Fibroblast of lung (primary cell): ENCODE data around the gene MRPS18A. TPM values are rescaled to one million over a fixed set of nuclear protein-coding genes. Genes with fewer than 3 reads are reported as not detected.

Experiments
- DNase-seq, 2 donors: peaks; one replicate each; pipeline versions ENCODE4 v3.0.0 to v3.0.0-alpha.2; 2010; ENCODE audit warnings: low read depth in 2 of 2
- H2AFZ ChIP-seq: 2 replicates; pipeline ENCODE4 v1.5.1; 2012; ENCODE audit warnings: low read length, control low read depth, inconsistent platforms
- H3K27ac ChIP-seq: 2 replicates; pipeline ENCODE4 v1.5.1; 2011; ENCODE audit warnings: low read length, control low read depth; ENCODE audit not compliant: insufficient read depth
- H3K27me3 ChIP-seq: 2 replicates; pipeline ENCODE4 v1.5.1; 2011; ENCODE audit warnings: mild to moderate bottlenecking, low read length; ENCODE audit not compliant: control insufficient read depth, insufficient read depth
- H3K36me3 ChIP-seq: 2 replicates; pipeline ENCODE4 v1.5.1; 2011; ENCODE audit warnings: low read length; ENCODE audit not compliant: control insufficient read depth, insufficient read depth
- H3K4me1 ChIP-seq: 2 replicates; pipeline ENCODE4 v1.5.1; 2011; ENCODE audit warnings: low read length; ENCODE audit not compliant: control insufficient read depth, insufficient read depth; ENCODE audit errors: extremely low read depth
- H3K4me2 ChIP-seq: 2 replicates; pipeline ENCODE4 v1.5.1; 2011; ENCODE audit warnings: low read length, control low read depth; ENCODE audit not compliant: insufficient read depth; ENCODE audit errors: extremely low read depth
- H3K4me3 ChIP-seq, 4 experiments: fragments of 200-600 bp in 1 of 4; sonication (generic) in 1 of 4; replicated peaks in 1 of 4; 2 replicates each; pipeline ENCODE4 v1.5.1; 2011 to 2016; ENCODE audit warnings: low read length in 4 of 4, low read depth in 3 of 4, mild to moderate bottlenecking in 3 of 4, control low read depth in 2 of 4, inconsistent platforms in 1 of 4, mixed read lengths in 1 of 4; ENCODE audit not compliant: insufficient read depth in 1 of 4; ENCODE audit errors: control extremely low read depth in 1 of 4
- H3K79me2 ChIP-seq: 2 replicates; pipeline ENCODE4 v1.5.1; 2012; ENCODE audit warnings: mild to moderate bottlenecking, low read length, inconsistent platforms; ENCODE audit not compliant: control insufficient read depth, insufficient read depth
- H3K9ac ChIP-seq: 2 replicates; pipeline ENCODE4 v1.5.1; 2011; ENCODE audit warnings: mild to moderate bottlenecking, low read length, control low read depth; ENCODE audit not compliant: insufficient read depth
- H3K9me3 ChIP-seq: 2 replicates; pipeline ENCODE4 v1.5.1; 2012; ENCODE audit warnings: low read depth, low read length; ENCODE audit not compliant: control insufficient read depth, insufficient read depth
- H4K20me1 ChIP-seq: 2 replicates; pipeline ENCODE4 v1.5.1; 2011; ENCODE audit warnings: low read length; ENCODE audit not compliant: control insufficient read depth, insufficient read depth; ENCODE audit errors: extremely low read depth
- CTCF ChIP-seq, 2 donors: IDR thresholded peaks in 1 of 2; conservative IDR thresholded peaks in 1 of 2; 1 replicate in 1 of 2; 2 replicates in 1 of 2; pipeline ENCODE4 v1.5.1; 2011 to 2012; ENCODE audit warnings: low read length in 2 of 2, control low read depth in 1 of 2, inconsistent platforms in 1 of 2, low read depth in 1 of 2, mild to moderate bottlenecking in 1 of 2
- EZH2 ChIP-seq: IDR thresholded peaks from 2 replicates; pipeline ENCODE4 v1.5.1; 2012; ENCODE audit warnings: low read length, control low read depth, mild to moderate bottlenecking; ENCODE audit errors: missing control alignments
- polyA minus RNA-seq: library from RNA; depleted of rRNA, polyadenylated mRNA; stranded (reverse); fragments of >200 nt; gene quantifications from 2 replicates; pipeline ENCODE4 v1.2.3, GENCODE V29; 2011; ENCODE audit warnings: low replicate concordance
- polyA plus RNA-seq, 2 donors: library from polyadenylated mRNA; depleted of rRNA in 1 of 2; stranded (reverse) in 1 of 2; unstranded in 1 of 2; fragments of >200 nt; gene quantifications; 2 replicates each; pipeline ENCODE4 v1.2.1, GENCODE V29; 2011 to 2012; ENCODE audit warnings: missing spikeins in 1 of 2
- total RNA-seq: library from RNA; depleted of rRNA; stranded (reverse); fragments of >200 nt; gene quantifications from 2 replicates; pipeline ENCODE4 v1.2.1, GENCODE V29; 2014

The MRPS18A gene
- total RNA-seq = 39.3 and 42.1 TPM in 2 replicates
- polyA plus RNA-seq = 31.8 and 43.7 TPM in 2 replicates
- polyA plus RNA-seq (2012) = 40.8 and 57.8 TPM in 2 replicates
- polyA minus RNA-seq = 65.6 and 98.5 TPM in 2 replicates

- Histone ChIP-seq H3K4me1 (peaks cover 2% of the 10 kb centered on the region), H3K79me2 (peaks cover 28% of the 10 kb centered on the region), H3K27ac (peak within 1 kb of the TSS; percentile 85), H3K9me3 (no peaks in the 10 kb centered on the region), H3K27me3 (no peaks in the 10 kb centered on the region), H2AFZ (peak within 1 kb of the TSS; percentile 99), H3K36me3 (no peaks in the 10 kb centered on the region), H4K20me1 (no peaks in the 10 kb centered on the region), H3K4me3 (peak within 1 kb of the TSS; percentile 84 to 97 (median 92)), H3K9ac (peak within 1 kb of the TSS; percentile 84), H3K4me2 (peak within 1 kb of the TSS; percentile 89)
- TF ChIP-seq CTCF (conservative IDR thresholded peaks at IDR 0.05 in 1 of 2, IDR thresholded peaks at IDR 0.05 in 1 of 2; ENCODE audit: low read depth in 1 of 2, low read length in 2 of 2) (no peak), EZH2 (no peak)
- DNase-seq = peak; percentile 66 to 81
Measured at GRCh38 chr6:43687437-43688347, at the start of gene MRPS18A. Gene MRPS18A, minus strand, starts transcription at chr6:43687791. Its CDS starts 12 bp downstream, at chr6:43687779.

- Histone ChIP-seq H3K27me3 (peaks cover 4% of the 10 kb centered on the region), H3K9ac (no peak overlapping the region), H4K20me1 (no peaks in the 10 kb centered on the region), H3K27ac (no peak overlapping the region), H3K9me3 (no peaks in the 10 kb centered on the region), H3K79me2 (no peaks in the 10 kb centered on the region), H3K36me3 (no peaks in the 10 kb centered on the region), H3K4me1 (no peaks in the 10 kb centered on the region), H3K4me2 (no peak overlapping the region), H3K4me3 (no peak overlapping the region), H2AFZ (no peak overlapping the region)
- no peak for DNase-seq
- TF ChIP-seq CTCF (conservative IDR thresholded peaks at IDR 0.05 in 1 of 2, IDR thresholded peaks at IDR 0.05 in 1 of 2; ENCODE audit: low read depth in 1 of 2, low read length in 2 of 2) (no peak), EZH2 (no peak)
Measured at GRCh38 chr6:43736844-43737243, 49.3 kb upstream of the MRPS18A start.

GRCh38 chr6:43736211-43736786 is 48.7 kb upstream of the MRPS18A start:
- Histone ChIP-seq H3K79me2 (no peaks in the 10 kb centered on the region), H3K9ac (no peak overlapping the region), H3K4me1 (no peaks in the 10 kb centered on the region), H3K27ac (no peak overlapping the region), H3K4me2 (no peak overlapping the region), H3K36me3 (no peaks in the 10 kb centered on the region), H3K9me3 (no peaks in the 10 kb centered on the region), H2AFZ (no peak overlapping the region), H4K20me1 (no peaks in the 10 kb centered on the region), H3K4me3 (no peak overlapping the region), H3K27me3 (peaks cover 4% of the 10 kb centered on the region)
- TF ChIP-seq EZH2 (no peak), CTCF (conservative IDR thresholded peaks at IDR 0.05 in 1 of 2, IDR thresholded peaks at IDR 0.05 in 1 of 2; ENCODE audit: low read depth in 1 of 2, low read length in 2 of 2) (no peak)
- no peak for DNase-seq
